ENCODE results near the gene GLMN.
"Not testable (repeated sequence)": the region's sequence is repeated elsewhere in the genome, so short reads cannot be mapped to it uniquely, and the experiment has no call there.

GLMN gene

GRCh38 chr1:92299477-92300150 is 827 bp upstream of the GLMN start:
- DNase-seq (ENCODE audit: low read depth, low spot score), result no peak

- DNase-seq (ENCODE audit: low read depth, low spot score), result no peak
Measured at GRCh38 chr1:92298213-92298572, 594 bp downstream of the GLMN start.

GRCh38 chr1:92291372-92291999 is 7.3 kb downstream of the GLMN start:
- no peak for DNase-seq (ENCODE audit: low read depth, low spot score)

- not testable (repeated sequence) for DNase-seq (ENCODE audit: low read depth, low spot score)
Measured at GRCh38 chr1:92281411-92281810, 17.4 kb downstream of the GLMN start.

DNA sequence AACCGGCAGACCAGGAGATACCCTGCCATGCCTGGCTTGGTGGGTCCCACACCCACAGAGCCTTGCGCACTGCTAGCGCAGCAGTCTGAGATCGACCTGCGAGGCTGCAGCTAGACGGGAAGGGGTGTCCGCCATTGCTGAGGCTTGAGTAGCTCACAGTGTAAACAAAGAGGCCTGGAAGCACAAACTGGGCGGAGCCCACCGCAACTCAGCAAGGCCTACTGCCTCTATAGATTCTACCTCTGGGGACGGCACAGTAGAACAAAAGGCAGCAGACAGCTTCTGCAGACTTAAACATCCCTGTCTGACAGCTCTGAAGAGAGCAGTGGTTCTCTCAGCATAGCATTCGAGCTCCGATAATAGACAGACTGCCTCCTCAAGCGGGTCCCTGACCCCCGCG is 19.0 kb downstream of the GLMN start:
- not testable (repeated sequence) for DNase-seq (ENCODE audit: low read depth, low spot score)

DNA sequence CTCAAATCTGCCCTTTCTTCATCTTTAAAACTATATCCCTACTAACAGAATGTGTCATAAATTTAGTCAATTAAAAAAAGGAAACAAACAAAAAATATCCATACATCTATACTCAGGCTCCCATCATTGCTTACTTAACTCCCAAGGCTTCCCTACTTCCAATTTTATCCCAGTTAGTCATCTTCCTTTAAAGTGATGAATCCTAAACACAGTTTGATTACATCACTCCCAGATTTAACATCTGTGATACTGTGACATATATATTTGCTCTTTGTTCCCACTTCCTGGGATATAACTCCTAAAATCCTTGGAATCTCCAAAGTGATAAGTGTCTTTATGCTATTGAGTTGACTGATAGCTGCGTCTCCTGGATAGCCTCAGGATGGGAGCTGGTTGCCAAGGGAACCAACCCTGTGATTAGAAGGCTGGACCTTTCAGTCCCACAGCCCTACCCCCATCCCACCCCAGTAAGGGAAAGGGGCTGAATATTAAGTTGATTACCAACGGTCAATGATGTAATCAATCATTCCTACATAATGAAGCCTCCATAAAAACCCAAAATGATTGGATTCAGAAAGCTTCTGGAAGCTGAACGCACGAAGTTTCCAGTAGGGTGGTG is 21.6 kb downstream of the GLMN start:
- DNase-seq (ENCODE audit: low read depth, low spot score), result no peak

GRCh38 chr1:92276082-92276481 is 22.7 kb downstream of the GLMN start:
- DNase-seq (ENCODE audit: low read depth, low spot score), result no peak

GRCh38 chr1:92274939-92275338 is 23.8 kb downstream of the GLMN start:
- no peak for DNase-seq (ENCODE audit: low read depth, low spot score)

- DNase-seq (ENCODE audit: low read depth, low spot score), result no peak
Measured at GRCh38 chr1:92273039-92273438, 25.7 kb downstream of the GLMN start.

- DNase-seq (ENCODE audit: low read depth, low spot score), result no peak
Measured at GRCh38 chr1:92262516-92262915, 36.3 kb downstream of the GLMN start.

- DNase-seq (ENCODE audit: low read depth, low spot score), result no peak
Measured at GRCh38 chr1:92259350-92259749, 39.4 kb downstream of the GLMN start.

DNA sequence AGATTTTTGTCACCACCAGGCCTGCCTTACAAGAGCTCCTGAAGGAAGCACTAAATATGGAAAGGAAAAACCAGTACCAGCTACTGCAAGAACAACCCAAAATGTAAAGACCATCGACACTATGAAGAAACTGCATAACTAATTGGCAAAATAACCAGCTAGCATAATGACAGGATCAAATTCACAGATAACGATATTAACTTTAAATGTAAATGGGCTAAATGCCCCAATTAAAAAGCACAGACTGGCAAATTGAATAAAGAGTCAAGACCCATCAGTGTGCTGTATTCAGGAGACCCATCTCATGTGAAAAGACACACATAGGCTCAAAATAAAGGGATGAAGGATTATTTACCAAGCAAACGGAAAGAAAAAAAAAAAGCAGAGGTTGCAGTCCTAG is 44.1 kb downstream of the GLMN start:
- not testable (repeated sequence) for DNase-seq (ENCODE audit: low read depth, low spot score)

- DNase-seq (ENCODE audit: low read depth, low spot score), result no peak
Measured at GRCh38 chr1:92244376-92244775, 54.4 kb downstream of the GLMN start.

DNA sequence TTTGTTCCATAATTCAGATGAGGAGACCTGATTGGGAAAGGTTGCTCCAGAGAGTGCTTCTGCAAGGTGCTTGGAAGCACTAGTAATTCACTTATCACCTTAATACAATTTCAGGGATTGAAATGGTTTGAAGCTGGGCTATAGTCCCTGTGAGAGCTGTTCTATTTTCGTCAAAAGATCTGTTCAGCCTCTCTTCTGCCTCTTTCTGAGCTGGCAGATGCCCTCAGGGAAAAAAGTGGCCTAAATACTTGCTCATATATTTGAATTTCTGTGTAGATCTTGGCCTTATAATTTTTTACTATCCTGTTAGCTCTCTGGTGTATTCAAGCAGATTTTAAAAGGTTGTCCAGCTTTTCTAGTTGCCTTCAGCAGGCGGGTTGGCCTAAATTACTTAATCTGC is 58.8 kb downstream of the GLMN start:
- DNase-seq (ENCODE audit: low read depth, low spot score), result no peak

GRCh38 chr1:92230736-92231135 is 68.1 kb downstream of the GLMN start:
- DNase-seq (ENCODE audit: low read depth, low spot score), result no peak

DNA sequence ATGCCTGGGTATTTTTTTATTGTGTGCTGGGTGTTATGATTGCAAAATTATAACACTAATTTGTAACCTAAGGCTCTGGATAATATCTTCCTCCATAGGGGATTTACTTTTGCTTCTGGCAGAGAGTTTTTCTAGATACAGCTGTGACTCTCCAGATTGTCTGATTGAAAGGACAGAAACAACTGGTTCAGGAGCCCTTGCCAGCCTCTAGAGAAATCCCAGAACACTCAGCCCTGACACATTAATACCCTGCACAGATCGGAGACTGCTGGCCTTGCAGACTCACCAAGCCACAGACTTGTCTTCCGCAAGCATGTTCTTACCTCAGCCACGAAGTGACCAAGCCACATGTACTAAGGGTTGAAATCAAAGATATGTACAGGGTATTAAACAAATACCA is 70.4 kb downstream of the GLMN start:
- no peak for DNase-seq (ENCODE audit: low read depth, low spot score)

GRCh38 chr1:92219028-92219427 is 79.8 kb downstream of the GLMN start:
- no peak for DNase-seq (ENCODE audit: low read depth, low spot score)

- DNase-seq (ENCODE audit: low read depth, low spot score), result no peak
Measured at GRCh38 chr1:92218559-92218958, 80.2 kb downstream of the GLMN start.

GRCh38 chr1:92217721-92218120 is 81.1 kb downstream of the GLMN start, which contains the start of gene C1orf146:
Gene C1orf146 (plus strand): TSS chr1:92217915. CDS start chr1:92231421, 13,506 bp downstream.
- no peak for DNase-seq (ENCODE audit: low read depth, low spot score)

DNA sequence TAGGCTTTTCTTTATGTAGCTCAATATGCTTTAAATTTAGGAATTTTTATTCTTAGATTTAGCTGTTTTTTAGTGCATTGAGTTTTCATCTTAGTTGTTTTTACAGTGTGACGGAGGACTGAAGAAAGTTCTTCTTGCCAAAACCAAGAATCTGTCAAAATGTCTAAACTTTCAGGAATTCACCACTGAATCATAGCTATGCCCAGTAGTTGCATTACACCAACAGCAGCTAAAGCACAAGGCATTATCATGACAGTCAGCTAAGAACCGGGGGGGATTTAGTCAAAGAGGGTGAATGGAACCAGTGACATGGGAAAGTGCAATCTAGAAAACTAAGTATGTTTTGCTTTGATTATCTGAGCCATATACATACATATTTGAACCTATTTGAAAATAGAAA is 87.6 kb downstream of the GLMN start:
- DNase-seq (ENCODE audit: low read depth, low spot score), result no peak

GRCh38 chr1:92210701-92211100 is 88.1 kb downstream of the GLMN start:
- DNase-seq (ENCODE audit: low read depth, low spot score), result no peak

DNA sequence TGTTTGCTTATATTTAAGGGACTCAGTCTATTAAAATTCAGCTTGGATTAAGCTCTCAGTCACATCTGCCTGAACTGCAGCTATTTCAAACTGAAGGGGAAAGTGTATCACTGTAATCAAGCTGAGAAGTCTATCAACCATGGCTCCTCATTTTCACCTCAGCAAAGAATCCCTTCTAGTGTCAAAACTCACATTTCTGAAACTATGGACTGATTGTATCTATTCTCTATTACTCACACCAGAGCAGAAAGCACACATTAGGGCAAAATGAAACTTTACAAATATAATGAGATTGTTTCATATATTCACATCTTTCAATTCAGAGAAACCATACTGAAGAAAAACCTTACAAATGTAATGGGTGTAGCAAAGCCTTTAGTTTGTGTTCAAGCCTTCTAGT is 95.7 kb downstream of the GLMN start:
- DNase-seq (ENCODE audit: low read depth, low spot score), result no peak

- no peak for DNase-seq (ENCODE audit: low read depth, low spot score)
Measured at GRCh38 chr1:92201973-92202372, 96.8 kb downstream of the GLMN start.

All from activated CD4-positive, CD25-positive, alpha-beta regulatory T cell treated with anti-CD3 and anti-CD28 coated beads, Interleukin-2, amount 50 U/mL, for 16 hours (primary cell).